ENCODE measurements around the gene EVPL. TPM values are rescaled to one million over a fixed set of nuclear protein-coding genes. Genes with fewer than 3 reads are reported as not detected.

EVPL gene
- total and polyA plus RNA-seq, 2 donors (not counting 3 experiments of a cell fraction or from before 2014, with no cell fraction given): not detected

DNA sequence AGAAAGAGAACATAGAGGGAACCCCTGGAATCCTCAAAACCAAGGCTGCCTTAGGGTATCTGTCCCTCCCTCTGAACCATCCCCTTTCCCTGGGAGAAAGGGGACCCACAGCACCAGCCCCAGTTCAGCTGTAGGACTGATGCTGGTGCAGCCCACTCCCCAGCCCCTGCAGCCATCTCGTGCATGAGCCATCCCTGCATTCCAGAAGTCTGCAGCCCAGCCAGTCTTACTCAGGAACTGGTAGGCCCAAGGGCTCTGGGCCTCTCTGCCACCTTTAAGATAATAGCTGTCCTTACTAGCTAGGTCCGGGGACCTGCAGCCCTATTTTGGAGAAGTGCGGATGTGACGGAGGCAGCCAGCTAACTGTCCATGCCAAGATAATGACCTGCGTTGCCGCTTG, 6.0 kb upstream of the EVPL start:
- H3K27me3 ChIP-seq (ENCODE audit: control insufficient read depth in 2 of 2, insufficient read depth in 2 of 2, low read length in 2 of 2): no peaks in the 10 kb centered on the region
- H3K4me2 ChIP-seq (ENCODE audit: insufficient read depth, low read length): no peak overlapping the region
- no peaks in the 10 kb centered on the region for H3K9me1 ChIP-seq (replicated peaks; ENCODE audit: control insufficient read depth, extremely low read depth, insufficient read depth, low read length)
- no peak overlapping the region for H3K4me3 ChIP-seq (replicated peaks in 1 of 3; ENCODE audit: insufficient read depth in 1 of 3, low read depth in 1 of 3, low read length in 3 of 3)
- no peaks in the 10 kb centered on the region for H3K79me2 ChIP-seq (ENCODE audit: control insufficient read depth, insufficient read depth, low read length)
- intact Hi-C loops (cut with micrococcal nuclease) (loop anchor here (5.0 kb wide), 1 partner anchor 244 kb away; no protein-coding TSS in a partner anchor), dilution Hi-C loops (cut with MboI; ENCODE audit: extremely low pct_ligation_motif_present, low sequenced_read_pairs) (no loop called here)
- H3K27ac ChIP-seq (ENCODE audit: insufficient read depth, low read depth, low read length): no peak overlapping the region
- no TSS peak for BruUV-seq (replicated peaks)
- peaks cover 11% of the 10 kb centered on the region for H3K4me1 ChIP-seq (ENCODE audit: control insufficient read depth, extremely low read depth, insufficient read depth, low read length)
- no peak for FAIRE-seq
- no peak overlapping the region for H2AFZ ChIP-seq (ENCODE audit: low read depth, low read length)
- DNase-seq (ENCODE audit: low read depth, low spot score): no peak
- no peaks in the 10 kb centered on the region for H4K20me1 ChIP-seq (replicated peaks; ENCODE audit: control insufficient read depth, extremely low read depth, insufficient read depth, low read length)
- H3K36me3 ChIP-seq (ENCODE audit: control insufficient read depth in 2 of 2, extremely low read depth in 1 of 2, insufficient read depth in 2 of 2, low read length in 2 of 2): peaks cover 0 to 2% of the 10 kb centered on the region in 2 experiments
- no peak overlapping the region for H3K9ac ChIP-seq (replicated peaks; ENCODE audit: extremely low read depth, insufficient read depth, low read length)
- ChIA-PET CTCF (interaction anchor here (0.8 to 3.8 kb wide), 8 partner anchors 14 to 149 kb away, joined by 3 to 28 read pairs (median 3); no protein-coding TSS in a partner anchor), POLR2A (no interaction called here)
- no peaks in the 10 kb centered on the region for H3K9me3 ChIP-seq (replicated peaks; ENCODE audit: control insufficient read depth, insufficient read depth, low read length)
- TF ChIP-seq MAX (IDR thresholded peaks at IDR 0.05; ENCODE audit: insufficient read depth, insufficient read length): no peak
- TF ChIP-seq POLR2A (IDR thresholded peaks at IDR 0.05; ENCODE audit: low read depth, low read length): no peak
- TF ChIP-seq JUN (IDR thresholded peaks at IDR 0.05; ENCODE audit: borderline replicate concordance, insufficient read depth, insufficient read length, low read depth): no peak
- TF ChIP-seq POLR2AphosphoS5 (IDR thresholded peaks at IDR 0.05; ENCODE audit: insufficient read depth, low read depth, low read length): no peak
- no peak for TF ChIP-seq GATA2 (IDR thresholded peaks at IDR 0.05; ENCODE audit: insufficient read depth, insufficient read length, low read depth, low read length)
- TF ChIP-seq EZH2 (IDR thresholded peaks at IDR 0.05; ENCODE audit: borderline replicate concordance, low read depth, low read length, severe bottlenecking): no peak

- TF ChIP-seq GATA2 (IDR thresholded peaks at IDR 0.05; ENCODE audit: insufficient read depth, insufficient read length, low read depth, low read length): no peak
- TF ChIP-seq EZH2 (IDR thresholded peaks at IDR 0.05; ENCODE audit: borderline replicate concordance, low read depth, low read length, severe bottlenecking): no peak
- TF ChIP-seq MYC (IDR thresholded peaks at IDR 0.05; ENCODE audit: low read depth, low read length): no peak
- TF ChIP-seq POLR2AphosphoS5 (IDR thresholded peaks at IDR 0.05; ENCODE audit: insufficient read depth, low read depth, low read length): no peak
- no peak for TF ChIP-seq POLR2A (IDR thresholded peaks at IDR 0.05; ENCODE audit: low read depth, low read length)
- TF ChIP-seq, protein P1, sequence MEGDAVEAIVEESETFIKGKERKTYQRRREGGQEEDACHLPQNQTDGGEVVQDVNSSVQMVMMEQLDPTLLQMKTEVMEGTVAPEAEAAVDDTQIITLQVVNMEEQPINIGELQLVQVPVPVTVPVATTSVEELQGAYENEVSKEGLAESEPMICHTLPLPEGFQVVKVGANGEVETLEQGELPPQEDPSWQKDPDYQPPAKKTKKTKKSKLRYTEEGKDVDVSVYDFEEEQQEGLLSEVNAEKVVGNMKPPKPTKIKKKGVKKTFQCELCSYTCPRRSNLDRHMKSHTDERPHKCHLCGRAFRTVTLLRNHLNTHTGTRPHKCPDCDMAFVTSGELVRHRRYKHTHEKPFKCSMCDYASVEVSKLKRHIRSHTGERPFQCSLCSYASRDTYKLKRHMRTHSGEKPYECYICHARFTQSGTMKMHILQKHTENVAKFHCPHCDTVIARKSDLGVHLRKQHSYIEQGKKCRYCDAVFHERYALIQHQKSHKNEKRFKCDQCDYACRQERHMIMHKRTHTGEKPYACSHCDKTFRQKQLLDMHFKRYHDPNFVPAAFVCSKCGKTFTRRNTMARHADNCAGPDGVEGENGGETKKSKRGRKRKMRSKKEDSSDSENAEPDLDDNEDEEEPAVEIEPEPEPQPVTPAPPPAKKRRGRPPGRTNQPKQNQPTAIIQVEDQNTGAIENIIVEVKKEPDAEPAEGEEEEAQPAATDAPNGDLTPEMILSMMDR (IDR thresholded peaks at IDR 0.05; ENCODE audit: extremely low read depth in 1 of 2, insufficient read depth in 1 of 2, low read depth in 1 of 2, low read length in 2 of 2): no peak
- TF ChIP-seq JUN (IDR thresholded peaks at IDR 0.05; ENCODE audit: borderline replicate concordance, insufficient read depth, insufficient read length, low read depth): no peak
- no peak for TF ChIP-seq FOS (IDR thresholded peaks at IDR 0.05; ENCODE audit: borderline replicate concordance, insufficient read depth, low read length)
- ChIA-PET CTCF (interaction anchor here (1.0 to 3.8 kb wide), 10 partner anchors 8 to 247 kb away, joined by 3 to 28 read pairs (median 4); no protein-coding TSS in a partner anchor), POLR2A (no interaction called here)
- H3K9me1 ChIP-seq (replicated peaks; ENCODE audit: control insufficient read depth, extremely low read depth, insufficient read depth, low read length): no peaks in the 10 kb centered on the region
- BruUV-seq (replicated peaks): no TSS peak
- FAIRE-seq: no peak
- no peaks in the 10 kb centered on the region for H3K27me3 ChIP-seq (ENCODE audit: control insufficient read depth in 2 of 2, insufficient read depth in 2 of 2, low read length in 2 of 2)
- peaks cover 0 to 2% of the 10 kb centered on the region in 2 experiments for H3K36me3 ChIP-seq (ENCODE audit: control insufficient read depth in 2 of 2, extremely low read depth in 1 of 2, insufficient read depth in 2 of 2, low read length in 2 of 2)
- H3K9ac ChIP-seq (replicated peaks; ENCODE audit: extremely low read depth, insufficient read depth, low read length): no peak overlapping the region
- no peak overlapping the region for H3K4me2 ChIP-seq (ENCODE audit: insufficient read depth, low read length)
- no peak overlapping the region for H3K4me3 ChIP-seq (replicated peaks in 1 of 3; ENCODE audit: insufficient read depth in 1 of 3, low read depth in 1 of 3, low read length in 3 of 3)
- H3K79me2 ChIP-seq (ENCODE audit: control insufficient read depth, insufficient read depth, low read length): no peaks in the 10 kb centered on the region
- intact Hi-C loops (cut with micrococcal nuclease) (loop anchor here (5.0 kb wide), 1 partner anchor 245 kb away; no protein-coding TSS in a partner anchor), dilution Hi-C loops (cut with MboI; ENCODE audit: extremely low pct_ligation_motif_present, low sequenced_read_pairs) (no loop called here)
- no peak overlapping the region for H3K27ac ChIP-seq (ENCODE audit: insufficient read depth, low read depth, low read length)
- no peaks in the 10 kb centered on the region for H4K20me1 ChIP-seq (replicated peaks; ENCODE audit: control insufficient read depth, extremely low read depth, insufficient read depth, low read length)
- no peak for DNase-seq (ENCODE audit: low read depth, low spot score)
- H3K4me1 ChIP-seq (ENCODE audit: control insufficient read depth, extremely low read depth, insufficient read depth, low read length): peaks cover 11% of the 10 kb centered on the region
- no peak overlapping the region for H2AFZ ChIP-seq (ENCODE audit: low read depth, low read length)
- no peaks in the 10 kb centered on the region for H3K9me3 ChIP-seq (replicated peaks; ENCODE audit: control insufficient read depth, insufficient read depth, low read length)
Measured at GRCh38 chr17:76032780-76033108, 5.6 kb upstream of the EVPL start.
